HG03432 (cell line): ENCODE data around the gene TRNP1.

Source experiments
- ATAC-seq: cut with Tn5 transposase; IDR thresholded peaks from one replicate; pipeline ENCODE4 v1.9.1; 2021; ENCODE audit warnings: mild to moderate bottlenecking, moderate library complexity; ENCODE audit not compliant: unreplicated experiment

TRNP1 gene

GRCh38 chr1:27000817-27001460 is 7.4 kb downstream of the TRNP1 start:
- no peak for ATAC-seq

DNA sequence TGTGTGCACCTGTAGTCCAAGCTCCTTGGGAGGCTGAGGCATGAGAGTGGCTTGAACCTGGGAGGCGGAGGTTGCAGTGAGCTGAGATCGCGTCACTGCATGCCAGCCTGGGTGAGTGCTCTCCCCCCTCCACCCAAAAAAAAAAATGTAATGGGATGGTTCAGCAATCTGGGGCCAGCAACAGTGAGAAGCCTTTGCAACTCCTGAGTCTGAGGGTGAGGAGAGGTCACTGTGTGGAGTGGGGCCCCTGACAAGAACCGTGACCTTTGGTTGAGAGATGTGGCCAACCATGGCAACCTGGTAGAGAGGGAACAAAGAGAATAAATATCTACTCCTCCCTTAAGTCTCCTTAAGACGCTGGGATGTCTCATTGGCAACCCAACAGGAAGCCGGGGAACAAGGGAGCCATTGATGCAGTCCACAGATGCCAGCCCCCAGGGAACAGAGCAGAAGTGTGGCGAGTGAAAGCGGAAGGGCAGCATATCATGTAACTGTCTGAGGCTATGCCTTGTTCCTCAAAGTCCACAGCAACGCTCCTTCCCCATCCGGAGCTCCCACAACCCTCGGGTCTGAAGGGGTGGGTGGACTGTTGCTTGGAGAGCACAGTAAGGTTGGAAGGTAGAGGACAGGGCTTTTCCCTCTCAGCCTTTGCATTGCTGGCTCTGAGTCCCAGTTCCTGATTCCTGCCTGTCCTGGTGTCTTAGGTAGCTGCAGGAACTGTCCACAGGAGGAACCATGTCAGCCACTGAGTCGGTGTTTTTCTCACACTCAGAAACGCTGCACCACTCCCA is 8.3 kb downstream of the TRNP1 start:
- ATAC-seq = peak; percentile 58

- ATAC-seq = no peak
These were observed 10.4 kb downstream of the TRNP1 start for GRCh38 chr1:27003745-27004470.

DNA sequence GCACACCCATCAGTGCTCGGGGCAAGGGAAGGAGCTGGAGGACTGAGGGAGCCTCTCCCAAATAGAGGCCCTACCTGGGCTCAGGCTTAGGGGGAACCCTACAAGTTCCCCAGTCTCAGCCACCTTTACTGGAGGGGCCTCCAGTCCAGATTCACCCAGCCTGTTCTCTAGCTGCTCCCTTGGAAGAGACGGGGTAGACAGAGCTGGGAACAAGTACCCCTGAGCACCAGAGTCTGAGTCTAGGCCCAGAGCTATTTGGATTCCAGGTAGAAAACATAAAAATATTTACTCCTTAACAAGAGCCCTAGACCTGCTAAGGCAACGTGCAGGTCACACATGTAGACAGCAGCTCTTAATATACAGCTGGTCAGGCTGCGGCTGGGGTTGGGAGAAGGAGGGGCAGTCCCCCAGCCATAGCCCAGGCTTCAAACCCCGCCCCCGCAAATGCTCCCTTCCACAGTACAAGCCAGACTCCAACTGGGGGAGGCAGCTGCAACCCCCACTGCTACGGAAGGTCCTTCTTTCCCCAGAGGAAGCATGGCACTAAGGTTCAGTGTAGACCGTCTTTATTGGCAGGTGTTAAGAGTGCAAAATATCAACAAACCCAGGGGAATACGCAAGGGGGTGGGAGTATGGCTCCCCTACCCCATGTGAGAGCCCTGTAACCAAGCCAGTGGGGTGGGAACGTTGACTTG is 11.1 kb downstream of the TRNP1 start:
- ATAC-seq = no peak

GRCh38 chr1:27005166-27005530 is 11.7 kb downstream of the TRNP1 start:
- no peak for ATAC-seq

- no peak for ATAC-seq
These were observed 12.4 kb downstream of the TRNP1 start for GRCh38 chr1:27005648-27006496.

GRCh38 chr1:27006683-27007082 is 13.2 kb downstream of the TRNP1 start:
- no peak for ATAC-seq

DNA sequence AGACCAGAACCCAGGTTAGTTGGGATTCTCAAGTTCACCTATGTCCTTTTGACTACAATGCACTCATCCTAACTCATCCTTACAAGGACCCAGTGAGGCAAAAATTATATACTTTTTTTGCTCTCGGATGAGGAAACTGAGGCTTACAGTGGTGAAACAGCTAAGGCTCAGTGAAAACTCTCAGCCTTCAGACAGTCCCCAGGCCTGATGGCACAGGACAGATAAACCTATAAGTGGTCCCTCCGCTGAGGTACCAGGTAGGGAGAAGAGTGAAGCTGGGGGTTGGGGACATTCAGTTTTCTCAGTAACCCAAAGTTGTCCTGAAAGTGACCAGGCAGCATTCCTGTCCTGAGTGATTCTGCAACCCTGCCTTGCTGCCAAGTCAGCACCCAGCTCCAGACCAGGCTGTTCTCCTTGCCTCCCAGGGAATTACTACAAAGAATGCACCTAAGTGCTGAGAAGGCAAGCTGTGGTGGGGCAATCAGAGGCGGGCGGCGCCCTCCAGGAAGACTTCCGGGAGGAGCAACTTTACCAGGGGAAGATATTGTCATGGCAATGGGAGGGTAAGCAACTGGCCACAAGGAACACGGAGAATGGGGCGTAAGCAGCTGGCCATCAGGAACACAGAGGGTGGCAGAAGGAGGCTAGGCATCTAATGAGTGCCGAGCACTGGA is 14.6 kb downstream of the TRNP1 start:
- no peak for ATAC-seq

- no peak for ATAC-seq
These were observed 16.2 kb downstream of the TRNP1 start for GRCh38 chr1:27009601-27010197.

DNA sequence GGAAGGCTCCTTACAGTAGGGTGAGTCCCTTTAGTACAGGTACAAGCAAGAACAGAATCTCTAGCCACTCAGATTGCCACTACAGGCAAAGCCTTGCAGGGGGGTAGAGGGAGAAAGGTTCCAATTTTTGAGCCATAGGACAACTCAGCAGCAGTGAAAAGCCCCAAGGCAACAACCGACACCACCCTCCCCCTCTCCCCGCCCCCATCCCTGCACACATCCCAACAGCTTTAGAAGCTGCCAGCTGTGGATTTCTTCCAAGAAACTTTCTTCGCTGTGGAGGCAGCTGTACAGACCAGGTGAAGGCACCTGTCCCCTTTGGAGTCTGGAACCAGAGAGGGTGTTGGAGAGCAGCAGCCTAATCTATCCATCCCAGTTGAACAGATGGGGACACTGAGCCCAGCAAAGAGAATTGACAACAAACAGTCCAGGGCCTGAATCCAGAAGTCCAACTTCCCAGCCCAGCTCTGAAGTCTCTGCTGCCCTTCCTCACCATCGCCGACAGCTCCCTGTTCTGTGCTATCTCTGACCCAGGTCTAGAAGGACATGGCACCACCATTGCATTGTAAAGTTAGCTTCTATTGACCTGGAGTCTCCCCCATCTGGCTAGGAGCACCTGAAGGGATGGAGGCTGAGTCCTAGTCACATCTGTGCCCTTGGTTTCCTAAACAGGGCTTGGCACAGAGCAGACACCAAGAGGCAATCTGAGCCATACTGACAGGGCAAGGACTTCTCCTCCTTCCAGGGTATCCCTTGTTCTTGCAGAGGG is 16.9 kb downstream of the TRNP1 start:
- ATAC-seq = no peak

DNA sequence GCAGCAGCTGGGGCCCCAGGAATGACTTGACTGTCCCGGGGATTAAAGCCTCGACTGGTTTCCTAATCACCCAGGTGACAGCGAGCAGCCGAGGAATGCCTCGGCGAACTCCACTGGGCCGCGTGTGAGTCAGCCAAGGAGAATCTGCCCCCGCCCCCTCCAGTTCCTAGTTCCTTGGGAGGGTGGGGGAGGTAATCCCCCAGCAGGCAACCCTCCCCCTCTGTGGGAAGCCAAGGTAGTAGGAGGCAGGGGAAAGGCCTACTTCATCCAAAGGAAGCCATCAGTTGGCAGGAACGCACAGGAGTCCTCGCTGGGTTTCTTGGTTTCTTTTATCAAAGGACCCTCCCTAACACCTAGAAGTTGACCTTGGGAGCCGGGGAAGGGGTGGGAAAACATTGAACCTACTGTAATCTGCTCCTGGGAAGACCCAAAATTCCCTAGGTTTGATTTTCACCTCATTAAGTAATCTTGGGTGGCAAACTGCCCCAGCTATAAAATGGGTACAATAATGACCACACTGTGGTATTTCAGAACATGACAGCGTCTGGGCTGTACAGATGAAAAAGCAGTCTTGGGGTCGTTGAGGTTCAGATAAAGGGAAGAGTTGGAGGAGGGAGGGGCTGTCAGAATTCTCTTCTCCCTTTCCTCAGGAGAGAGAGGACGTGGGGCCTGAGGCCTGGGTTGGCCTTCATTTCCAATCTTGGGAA is 17.7 kb downstream of the TRNP1 start:
- ATAC-seq = no peak

- no peak for ATAC-seq
These were observed 18.6 kb downstream of the TRNP1 start for GRCh38 chr1:27011976-27012563.

GRCh38 chr1:27015260-27015659 is 21.8 kb downstream of the TRNP1 start:
- ATAC-seq = no peak

DNA sequence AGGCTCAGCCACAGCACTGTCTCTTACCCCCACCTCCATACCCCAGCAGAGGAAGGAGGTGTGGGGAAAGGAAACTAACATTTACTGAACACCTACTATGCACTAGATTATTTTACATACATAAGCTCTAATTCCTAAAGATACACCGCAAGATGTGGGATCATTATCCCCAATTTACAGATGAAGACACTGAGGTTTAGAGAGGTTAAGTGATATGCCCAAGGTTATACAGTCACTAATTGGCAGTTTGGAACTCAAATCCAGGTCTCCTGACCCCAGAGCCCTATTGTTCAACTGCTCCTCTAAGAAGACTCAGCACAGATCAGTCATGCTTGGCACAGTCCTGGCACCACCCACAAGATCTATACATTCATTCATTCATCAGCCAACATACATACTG is 22.9 kb downstream of the TRNP1 start:
- ATAC-seq = no peak

DNA sequence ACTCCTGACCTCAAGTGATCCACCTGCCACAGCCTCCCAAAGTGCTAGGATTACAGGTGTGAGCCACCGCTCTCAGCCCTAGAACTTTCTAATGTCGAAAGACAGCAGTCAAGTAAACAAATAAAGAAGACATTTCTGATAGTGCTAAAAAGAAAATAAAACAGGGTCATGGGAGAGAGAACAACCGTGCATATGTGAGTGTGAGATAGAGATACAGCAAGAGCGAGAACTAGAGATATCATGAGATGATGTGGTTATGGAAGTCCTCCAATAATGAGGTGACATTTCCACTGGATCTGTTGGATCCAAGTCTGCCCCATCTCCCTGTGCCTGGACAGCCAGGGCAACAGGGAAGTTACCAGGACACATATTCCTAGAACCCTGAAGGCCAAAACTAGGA is 23.7 kb downstream of the TRNP1 start:
- no peak for ATAC-seq

DNA sequence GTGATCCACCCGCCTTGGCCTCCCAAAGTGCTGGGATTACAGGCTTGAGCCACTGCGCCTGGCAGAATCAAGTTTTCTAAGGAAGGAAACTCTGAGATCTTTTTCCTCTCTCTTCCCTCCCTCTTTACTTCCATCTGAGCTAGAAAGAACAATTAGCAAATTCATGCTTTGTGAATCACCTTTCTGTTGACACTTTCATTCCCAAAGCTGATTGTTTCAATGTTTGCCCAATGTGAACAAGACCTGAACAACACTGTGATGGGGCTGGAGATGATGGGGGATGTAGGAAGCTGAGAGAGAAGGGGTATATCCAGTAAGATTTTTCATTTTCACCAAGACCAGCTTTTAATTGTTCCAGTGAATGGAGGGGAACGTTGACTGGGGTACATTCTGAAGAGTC is 24.8 kb downstream of the TRNP1 start:
- no peak for ATAC-seq

DNA sequence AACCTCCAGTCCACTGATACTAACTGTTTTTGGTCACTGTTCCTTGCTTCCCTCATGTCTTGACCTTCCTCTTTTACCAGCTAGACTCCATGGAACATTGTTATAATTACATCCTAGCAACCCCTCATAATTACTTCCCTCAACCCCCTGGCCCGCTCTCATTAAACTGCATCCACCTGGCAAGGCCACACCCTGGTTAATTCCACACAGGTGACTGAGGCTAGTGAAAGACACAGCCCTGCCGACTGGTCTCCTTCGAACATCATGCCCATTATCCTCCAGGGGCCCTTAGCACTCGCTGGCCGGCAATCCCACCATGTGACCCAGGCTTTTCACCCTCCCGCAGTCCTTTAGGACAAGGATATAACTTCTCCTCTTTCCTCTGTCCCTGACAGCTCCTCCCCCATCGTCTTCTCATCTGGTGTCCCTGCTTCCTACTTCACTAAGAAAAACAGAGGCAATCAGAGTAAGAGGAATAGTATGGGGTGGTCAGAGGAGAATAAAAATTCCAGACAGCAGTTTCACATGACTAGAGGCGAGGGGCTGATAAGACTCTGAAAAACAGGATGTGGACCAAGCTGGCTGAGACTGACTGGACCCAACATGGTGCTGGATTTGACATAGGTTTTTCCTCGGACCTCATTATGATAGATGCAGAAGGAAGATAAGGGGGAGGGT is 28.0 kb downstream of the TRNP1 start:
- ATAC-seq = no peak
